AG04449 (cell line): ENCODE data around the gene INTS2.

Experiments used
- CTCF ChIA-PET: fragments of 350-600 bp; formaldehyde crosslinking; extraction: SDS; loops from one replicate; lab custom pipeline; 2021; ENCODE audit warnings: antibody characterized with exemption; lab: Yijun Ruan, JAX
- POLR2A ChIA-PET: fragments of 400-600, 350-600 bp; formaldehyde crosslinking; extraction: SDS; loops from one replicate; lab custom pipeline; 2020; ENCODE audit warnings: antibody characterized with exemption, inconsistent platforms; lab: Yijun Ruan, JAX
- DNase-seq: peaks from one replicate; pipeline ENCODE4 v3.0.0-alpha.2; 2010; ENCODE audit warnings: low read depth, low spot score
- H3K4me3 ChIP-seq: 2 replicates; pipeline ENCODE4 v1.5.1; 2011; ENCODE audit warnings: low read depth, mild to moderate bottlenecking, control low read depth, low read length
- CTCF ChIP-seq: IDR thresholded peaks from one replicate; pipeline ENCODE4 v1.5.1; 2011; ENCODE audit warnings: mild to moderate bottlenecking, moderate library complexity, low read length, control low read depth, inconsistent platforms; ENCODE audit not compliant: insufficient read depth; ENCODE audit errors: missing control alignments

Gene INTS2

GRCh38 chr17:61967729-61968128 lies 39.9 kb upstream of the INTS2 start:
- H3K4me3 ChIP-seq: no peak overlapping the region
- ChIA-PET POLR2A (no interaction called here), CTCF (interaction anchor here (0.9 to 1.1 kb wide), 2 partner anchors 15 to 99 kb away, joined by 3 read pairs; no protein-coding TSS in a partner anchor)
- no peak for TF ChIP-seq CTCF
- no peak for DNase-seq

DNA sequence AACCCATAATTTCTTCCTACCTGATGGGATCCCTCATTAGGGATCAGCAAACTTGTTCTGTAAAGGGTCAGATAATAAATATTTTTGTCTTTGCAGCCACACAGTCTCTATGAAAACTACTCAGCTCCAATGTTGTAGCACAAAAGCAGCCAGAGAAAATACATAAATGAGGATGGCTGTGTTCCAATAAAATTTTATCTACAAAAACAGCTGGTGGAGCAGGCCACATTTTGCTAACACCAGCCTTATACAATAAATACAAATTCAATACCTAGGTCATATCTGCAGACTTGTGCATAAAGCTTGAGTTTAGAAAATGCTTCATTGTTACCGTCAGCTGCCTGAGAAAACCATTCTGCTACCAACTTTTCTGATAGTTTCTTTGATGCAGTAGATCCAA lies 38.4 kb upstream of the INTS2 start:
- POLR2A ChIA-PET: no interaction called here
- no peak overlapping the region for H3K4me3 ChIP-seq
- no peak for TF ChIP-seq CTCF
- no peak for DNase-seq
- CTCF ChIA-PET: interaction anchor here (0.7 to 1.4 kb wide), 3 partner anchors 17 to 144 kb away, joined by 3 to 4 read pairs (median 3); no protein-coding TSS in a partner anchor

DNA sequence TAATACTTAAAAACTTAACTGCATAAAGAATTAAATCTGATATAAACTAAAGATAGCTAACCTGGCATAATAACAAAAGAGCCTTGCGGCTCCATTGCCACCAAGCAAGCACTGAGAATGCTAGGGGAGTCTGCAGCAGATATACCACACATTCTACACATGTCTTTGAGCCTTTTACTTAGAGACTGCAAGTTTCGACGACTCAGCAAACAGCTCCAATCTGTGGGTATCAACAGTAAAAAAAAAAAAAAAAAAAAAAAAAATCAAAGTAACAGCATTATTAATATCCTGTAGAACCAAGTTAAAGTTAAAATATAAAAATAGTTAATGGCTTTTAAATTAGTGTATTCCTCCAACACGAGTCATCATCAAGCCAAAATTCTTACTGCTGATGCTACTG lies 27.8 kb upstream of the INTS2 start:
- CTCF ChIA-PET: interaction anchor here (1.5 kb wide), 1 partner anchor 154 kb away, joined by 6 read pairs; no protein-coding TSS in a partner anchor

DNA sequence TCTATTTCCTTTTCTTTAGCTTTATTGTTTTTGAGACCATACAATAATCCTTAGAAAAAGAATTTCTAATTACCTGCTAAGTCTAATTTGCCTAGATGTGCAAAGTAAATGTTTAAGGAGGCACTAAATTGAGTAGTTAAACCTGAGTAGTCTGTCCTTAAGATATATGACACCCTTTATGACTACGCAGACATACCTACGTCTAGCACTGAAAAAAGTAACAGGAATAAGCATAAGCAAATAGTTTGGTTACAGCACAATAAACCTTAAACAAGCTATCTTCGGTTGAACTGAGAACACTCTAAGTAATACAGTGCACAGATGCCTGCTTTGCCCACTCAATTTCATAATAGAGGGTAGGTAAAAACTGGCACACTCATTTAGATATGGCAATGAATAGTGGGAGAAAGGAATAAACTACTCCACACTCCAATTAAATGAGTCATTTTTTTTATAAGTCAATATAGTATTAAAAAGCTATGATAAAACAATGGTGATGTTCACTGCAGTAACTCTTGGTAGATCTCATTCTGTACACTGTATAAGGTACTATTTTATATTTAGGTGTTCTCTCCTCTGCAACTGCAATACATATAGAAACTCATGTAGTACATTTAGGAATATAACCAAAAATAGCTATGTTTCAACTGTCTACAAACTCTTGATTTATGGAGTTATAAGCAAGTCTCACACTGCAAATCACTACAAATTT lies 19.7 kb upstream of the INTS2 start:
- no peak for DNase-seq
- TF ChIP-seq CTCF: no peak
- ChIA-PET POLR2A (no interaction called here), CTCF (interaction anchor here (1.0 kb wide), 1 partner anchor 9 kb away, joined by 3 read pairs; no protein-coding TSS in a partner anchor)
- H3K4me3 ChIP-seq: no peak overlapping the region

More for the DNA sequence above, 27.8 kb upstream of the INTS2 start:
- H3K4me3 ChIP-seq: no peak overlapping the region
- DNase-seq: no peak
- TF ChIP-seq CTCF: no peak
- POLR2A ChIA-PET: no interaction called here

DNA sequence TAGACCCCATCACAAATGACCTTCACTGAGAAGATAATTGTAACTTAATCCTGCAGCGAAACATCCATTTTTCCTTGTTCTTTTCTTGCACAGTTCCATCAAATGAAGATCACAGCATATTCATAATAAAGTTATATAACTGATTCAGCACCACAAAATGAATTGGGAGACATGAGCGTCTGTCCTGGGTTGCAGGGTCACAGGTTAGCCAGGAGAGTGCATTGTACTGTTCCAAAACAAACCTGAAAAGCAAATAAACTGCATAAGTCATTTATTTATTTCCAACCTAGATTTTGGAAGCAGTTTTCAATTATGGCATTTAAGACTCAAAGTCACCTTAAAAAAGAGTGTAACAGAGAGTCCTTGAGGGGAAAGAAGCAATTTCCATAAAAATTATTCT lies 18.6 kb upstream of the INTS2 start:
- POLR2A ChIA-PET: no interaction called here

GRCh38 chr17:61943117-61943516 lies 15.3 kb upstream of the INTS2 start:
- DNase-seq: no peak
- no peak for TF ChIP-seq CTCF
- CTCF ChIA-PET: interaction anchor here (2.0 kb wide), 1 partner anchor 123 kb away, joined by 7 read pairs; no protein-coding TSS in a partner anchor
- H3K4me3 ChIP-seq: no peak overlapping the region
- POLR2A ChIA-PET: no interaction called here

More for the DNA sequence above, 18.6 kb upstream of the INTS2 start:
- DNase-seq: no peak
- no peak for TF ChIP-seq CTCF
- CTCF ChIA-PET: no interaction called here
- no peak overlapping the region for H3K4me3 ChIP-seq
